GM06990 (cell line): ENCODE measurements around the gene AREG.

ENCODE experiments used
- DNase-seq: peaks from one replicate; pipeline ENCODE4 v3.0.0-alpha.2; 2011; ENCODE audit not compliant: insufficient read length; ENCODE audit errors: extremely low read depth
- H3K27me3 ChIP-seq: replicated peaks from 2 replicates; pipeline ENCODE4 v1.6.0; 2011; ENCODE audit warnings: low read length; ENCODE audit not compliant: control insufficient read depth, insufficient read depth
- H3K36me3 ChIP-seq: 2 replicates; pipeline ENCODE4 v1.5.1; 2011; ENCODE audit warnings: low read length; ENCODE audit not compliant: control insufficient read depth, insufficient read depth
- H3K4me3 ChIP-seq: replicated peaks from 2 replicates; pipeline ENCODE4 v1.5.1; 2011; ENCODE audit warnings: low read depth, mild to moderate bottlenecking, control low read depth, low read length
- TF ChIP-seq, protein P1 (sequence below): IDR thresholded peaks from 2 replicates; pipeline ENCODE4 v1.5.1; 2011; ENCODE audit warnings: low read length, control low read depth, mild to moderate bottlenecking, inconsistent platforms; ENCODE audit not compliant: insufficient read depth, poor library complexity, severe bottlenecking

The AREG gene

DNA sequence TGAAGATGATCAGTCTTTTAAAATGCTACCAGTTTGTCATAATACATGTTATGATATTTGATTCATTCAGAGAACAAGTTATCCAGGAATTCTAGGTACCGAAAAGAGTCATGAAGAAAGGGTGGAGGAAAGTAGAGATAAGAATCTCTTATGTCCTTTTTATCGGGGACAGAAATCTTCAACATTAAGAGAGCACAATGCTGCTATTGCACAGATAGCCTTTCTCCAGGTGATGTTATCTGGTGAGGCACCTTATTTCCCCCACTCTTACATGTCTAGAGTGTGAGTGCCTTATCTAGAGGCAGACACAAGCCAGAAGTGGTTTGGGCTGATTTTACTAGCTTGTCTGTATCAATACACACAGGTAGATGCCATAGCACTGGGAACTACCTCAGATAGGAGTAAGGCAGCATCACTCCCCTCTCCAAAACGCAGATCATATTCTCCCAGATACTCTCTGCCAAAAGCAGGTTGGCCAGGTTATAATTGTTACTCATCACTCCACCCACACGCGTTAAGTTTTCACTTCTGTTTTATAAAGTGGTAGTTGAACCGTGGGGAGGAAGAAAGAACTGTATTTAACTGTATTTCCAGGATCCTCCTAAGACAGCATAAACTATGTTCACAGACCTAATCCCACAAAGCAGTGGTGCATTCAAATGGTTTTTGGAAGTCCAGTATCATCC, 38.4 kb downstream of the AREG start:
- TF ChIP-seq, protein P1, sequence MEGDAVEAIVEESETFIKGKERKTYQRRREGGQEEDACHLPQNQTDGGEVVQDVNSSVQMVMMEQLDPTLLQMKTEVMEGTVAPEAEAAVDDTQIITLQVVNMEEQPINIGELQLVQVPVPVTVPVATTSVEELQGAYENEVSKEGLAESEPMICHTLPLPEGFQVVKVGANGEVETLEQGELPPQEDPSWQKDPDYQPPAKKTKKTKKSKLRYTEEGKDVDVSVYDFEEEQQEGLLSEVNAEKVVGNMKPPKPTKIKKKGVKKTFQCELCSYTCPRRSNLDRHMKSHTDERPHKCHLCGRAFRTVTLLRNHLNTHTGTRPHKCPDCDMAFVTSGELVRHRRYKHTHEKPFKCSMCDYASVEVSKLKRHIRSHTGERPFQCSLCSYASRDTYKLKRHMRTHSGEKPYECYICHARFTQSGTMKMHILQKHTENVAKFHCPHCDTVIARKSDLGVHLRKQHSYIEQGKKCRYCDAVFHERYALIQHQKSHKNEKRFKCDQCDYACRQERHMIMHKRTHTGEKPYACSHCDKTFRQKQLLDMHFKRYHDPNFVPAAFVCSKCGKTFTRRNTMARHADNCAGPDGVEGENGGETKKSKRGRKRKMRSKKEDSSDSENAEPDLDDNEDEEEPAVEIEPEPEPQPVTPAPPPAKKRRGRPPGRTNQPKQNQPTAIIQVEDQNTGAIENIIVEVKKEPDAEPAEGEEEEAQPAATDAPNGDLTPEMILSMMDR: no peak
- H3K27me3 ChIP-seq: no peaks in the 10 kb centered on the region
- no peak for DNase-seq
- H3K36me3 ChIP-seq: no peaks in the 10 kb centered on the region
- no peak overlapping the region for H3K4me3 ChIP-seq

DNA sequence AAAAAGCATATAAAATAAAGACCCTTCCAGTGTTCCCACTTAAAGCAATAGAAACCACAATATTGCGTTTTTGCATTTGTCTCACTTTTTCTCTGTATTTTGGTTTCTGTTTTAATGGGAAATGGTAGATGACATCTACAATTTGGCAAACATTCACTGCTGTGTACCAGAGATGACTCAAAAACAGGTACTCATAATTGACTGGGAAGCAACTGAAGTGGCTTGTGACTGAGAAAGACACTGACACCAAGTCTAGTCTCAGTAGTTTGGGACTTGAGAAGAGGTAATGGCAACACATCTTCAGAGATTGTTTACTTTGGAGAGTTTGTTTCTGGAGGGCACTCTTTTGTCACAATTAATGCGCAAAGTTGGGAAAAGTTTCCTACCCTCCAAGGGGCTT, 42.0 kb downstream of the AREG start:
- no peak for DNase-seq
- TF ChIP-seq, protein P1: no peak
- Histone ChIP-seq H3K36me3 (no peaks in the 10 kb centered on the region), H3K27me3 (no peaks in the 10 kb centered on the region), H3K4me3 (no peak overlapping the region)

DNA sequence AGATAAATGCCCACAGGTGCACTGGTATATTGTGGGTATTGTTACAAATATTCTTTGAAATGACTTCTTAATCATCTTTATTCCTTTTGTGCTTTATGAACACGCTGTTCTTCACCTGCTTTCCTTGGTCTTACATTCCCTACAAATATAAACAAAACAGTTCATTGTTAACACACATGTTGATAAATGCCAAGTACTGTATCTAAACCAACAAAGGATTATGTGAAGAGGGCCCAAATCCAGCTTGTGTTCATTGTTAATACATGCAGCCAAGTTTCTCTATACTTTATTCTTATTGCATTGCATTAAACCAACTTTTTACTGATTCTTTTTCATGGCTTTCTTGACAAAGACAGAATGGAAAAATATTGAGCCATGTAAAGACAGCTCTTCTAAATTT, 42.8 kb downstream of the AREG start:
- TF ChIP-seq, protein P1: no peak
- H3K27me3 ChIP-seq: no peaks in the 10 kb centered on the region
- no peak for DNase-seq
- no peaks in the 10 kb centered on the region for H3K36me3 ChIP-seq
- no peak overlapping the region for H3K4me3 ChIP-seq

DNA sequence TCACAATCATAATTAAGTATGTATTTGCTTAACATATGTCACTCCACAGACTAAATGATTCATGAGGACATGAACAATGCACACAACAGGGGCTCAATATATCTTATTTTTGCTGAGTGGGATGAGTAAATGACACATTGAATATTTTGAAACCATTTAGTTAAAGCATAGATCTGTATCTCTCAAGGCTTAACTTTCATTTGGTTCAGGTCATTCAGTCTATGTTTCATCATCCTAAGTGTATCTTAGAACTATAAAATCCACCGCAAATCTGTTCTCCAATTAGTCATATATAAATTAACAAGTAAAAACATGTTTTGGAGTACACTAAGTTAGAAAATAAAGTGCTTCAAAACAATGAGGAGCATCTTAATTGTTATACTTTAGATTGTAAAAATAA, 45.8 kb downstream of the AREG start:
- TF ChIP-seq, protein P1: no peak
- no peak for DNase-seq
- Histone ChIP-seq H3K27me3 (no peaks in the 10 kb centered on the region), H3K36me3 (no peaks in the 10 kb centered on the region), H3K4me3 (no peak overlapping the region)

DNA sequence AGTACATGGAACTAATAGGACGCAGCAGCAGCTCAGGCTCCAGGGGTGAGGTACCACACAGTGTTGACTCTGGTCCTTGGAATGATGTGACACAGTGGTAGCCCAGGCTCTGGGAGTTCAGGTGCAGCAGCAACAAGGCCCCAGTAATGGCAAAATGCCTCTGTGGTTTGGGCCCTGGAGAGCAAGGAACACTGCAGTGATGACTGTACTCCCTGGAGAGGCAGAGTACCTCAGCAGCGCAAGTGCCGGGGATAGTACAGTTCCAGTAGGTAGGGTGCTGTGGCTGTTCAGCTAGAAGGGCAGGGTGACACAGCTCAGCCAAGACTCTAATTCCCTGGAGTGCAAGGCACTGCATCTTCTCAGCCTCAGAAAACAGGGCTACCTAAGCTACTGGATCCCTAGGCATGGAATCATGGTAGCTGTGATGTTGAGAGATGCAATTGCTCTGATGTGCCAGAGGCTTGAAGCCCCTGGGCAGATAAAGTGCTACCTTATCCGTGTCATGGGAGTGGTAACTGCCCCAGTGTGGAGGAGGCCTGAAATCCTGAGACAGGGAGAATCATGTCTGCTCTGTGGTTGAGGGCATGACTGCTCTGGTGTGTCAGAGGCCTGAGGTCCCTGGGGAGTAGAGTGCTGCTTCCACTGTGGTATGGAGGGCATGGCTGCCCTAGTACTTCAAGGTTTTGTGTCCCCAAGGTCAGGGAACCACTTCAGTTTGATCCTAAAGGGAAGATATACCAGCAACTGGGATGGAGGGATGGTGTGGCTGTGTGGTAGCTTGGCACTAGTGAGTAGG, 55.2 kb downstream of the AREG start:
- TF ChIP-seq, protein P1: no peak
- Histone ChIP-seq H3K36me3 (no peaks in the 10 kb centered on the region), H3K27me3 (no peaks in the 10 kb centered on the region), H3K4me3 (no peak overlapping the region)
- DNase-seq: no peak

DNA sequence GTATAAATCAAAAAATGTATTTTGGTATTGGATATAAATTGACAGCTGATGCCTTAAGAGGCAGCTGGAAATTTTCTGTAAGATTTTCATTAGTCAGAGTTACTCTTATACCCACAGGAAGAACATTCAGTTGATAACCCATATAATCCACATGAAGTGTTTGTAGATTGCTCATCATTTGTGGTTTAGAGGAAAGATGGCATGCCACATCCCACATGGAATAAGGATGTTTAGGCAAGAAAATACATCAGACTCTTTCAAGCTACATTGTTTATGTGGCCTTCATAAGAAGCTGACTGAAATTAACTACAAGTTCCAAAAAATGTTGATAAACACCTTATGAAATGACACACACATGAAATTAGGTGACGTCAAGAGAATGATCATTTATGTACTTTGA, 56.6 kb downstream of the AREG start:
- TF ChIP-seq, protein P1: no peak
- H3K27me3 ChIP-seq: no peaks in the 10 kb centered on the region
- no peak for DNase-seq
- no peak overlapping the region for H3K4me3 ChIP-seq
- H3K36me3 ChIP-seq: no peaks in the 10 kb centered on the region
